PFSK-1 (cell line): ENCODE measurements around the gene NUDT1.

Experiments
- POLR2AphosphoS5 ChIP-seq: IDR thresholded peaks from 2 replicates; pipeline ENCODE4 v1.6.1; 2012; ENCODE audit warnings: low read depth, mild to moderate bottlenecking, control low read depth, low read length, moderate library complexity
- SIN3A ChIP-seq: IDR thresholded peaks from 2 replicates; pipeline ENCODE4 v1.6.1; 2012; ENCODE audit warnings: mild to moderate bottlenecking, low read length, moderate library complexity, borderline replicate concordance; ENCODE audit not compliant: insufficient read depth
- TAF1 ChIP-seq: IDR thresholded peaks from 2 replicates; pipeline ENCODE4 v1.6.1; 2012; ENCODE audit warnings: low read length, control low read depth, borderline replicate concordance; ENCODE audit not compliant: insufficient read depth

DNA sequence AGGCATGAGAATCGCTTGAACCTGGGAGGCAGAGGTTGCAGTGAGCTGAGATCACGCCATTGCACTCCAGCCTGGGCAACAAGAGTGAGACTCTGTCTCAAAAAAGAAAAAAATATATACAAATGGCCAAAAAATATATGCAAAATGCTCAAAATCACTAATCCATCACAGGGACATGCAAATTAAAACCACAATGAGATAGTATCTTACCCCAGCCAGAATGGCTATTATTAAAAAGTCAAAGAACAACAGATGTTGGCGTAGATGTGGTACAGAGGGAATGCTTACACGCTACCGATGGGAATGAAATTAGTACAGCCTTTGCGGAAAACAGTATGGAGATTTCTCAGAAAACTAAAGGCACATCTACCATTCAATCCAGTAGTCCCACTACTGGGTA lies 54.8 kb downstream of the NUDT1 start:
- TF ChIP-seq POLR2AphosphoS5 (no peak), SIN3A (no peak), TAF1 (no peak)
